T-helper 22 cell (primary cell): ENCODE results near the gene CACNG4.

ENCODE experiments used
- DNase-seq: peaks from one replicate; pipeline ENCODE4 v3.0.0-alpha.2; 2020; ENCODE audit warnings: low read depth

CACNG4 gene

DNA sequence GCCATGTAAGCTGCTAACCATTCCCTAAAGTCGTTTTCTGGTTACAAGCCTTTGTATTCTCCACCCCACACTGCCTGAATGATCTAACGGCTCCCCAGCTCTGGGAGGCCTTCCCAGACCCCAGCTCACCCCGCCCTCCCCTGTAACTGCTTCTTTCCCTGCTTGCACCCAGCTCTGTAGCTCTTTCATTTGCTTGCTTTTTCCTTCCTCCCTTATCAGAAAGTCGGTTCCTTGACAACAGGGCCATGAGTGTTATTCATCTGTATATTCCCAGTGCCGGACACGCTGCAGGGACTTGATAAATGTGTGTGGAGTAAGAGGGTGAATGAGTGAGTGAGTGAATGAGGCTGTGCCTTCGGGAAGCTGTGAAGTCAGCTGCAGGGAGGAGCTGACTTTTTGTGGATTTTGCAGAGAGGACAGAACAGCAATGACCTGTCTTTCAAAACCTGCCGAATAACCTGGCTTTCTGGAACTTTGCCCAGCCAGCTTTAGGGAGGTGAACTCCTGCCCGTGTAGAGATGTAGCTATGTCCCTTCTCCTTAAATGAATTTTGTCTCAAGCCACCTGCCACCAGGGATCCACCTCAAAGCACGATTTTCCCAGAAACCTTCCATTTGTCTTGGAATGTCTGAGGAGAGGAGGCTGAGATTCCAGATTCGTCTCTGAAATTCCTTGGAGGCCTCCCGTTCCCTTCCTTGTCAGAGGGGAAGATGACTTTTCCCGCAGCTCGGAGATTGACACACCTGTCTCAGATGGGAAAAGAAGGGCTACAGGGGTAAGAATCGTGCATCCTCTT, 20.0 kb upstream of the CACNG4 start:
- DNase-seq: no peak

DNA sequence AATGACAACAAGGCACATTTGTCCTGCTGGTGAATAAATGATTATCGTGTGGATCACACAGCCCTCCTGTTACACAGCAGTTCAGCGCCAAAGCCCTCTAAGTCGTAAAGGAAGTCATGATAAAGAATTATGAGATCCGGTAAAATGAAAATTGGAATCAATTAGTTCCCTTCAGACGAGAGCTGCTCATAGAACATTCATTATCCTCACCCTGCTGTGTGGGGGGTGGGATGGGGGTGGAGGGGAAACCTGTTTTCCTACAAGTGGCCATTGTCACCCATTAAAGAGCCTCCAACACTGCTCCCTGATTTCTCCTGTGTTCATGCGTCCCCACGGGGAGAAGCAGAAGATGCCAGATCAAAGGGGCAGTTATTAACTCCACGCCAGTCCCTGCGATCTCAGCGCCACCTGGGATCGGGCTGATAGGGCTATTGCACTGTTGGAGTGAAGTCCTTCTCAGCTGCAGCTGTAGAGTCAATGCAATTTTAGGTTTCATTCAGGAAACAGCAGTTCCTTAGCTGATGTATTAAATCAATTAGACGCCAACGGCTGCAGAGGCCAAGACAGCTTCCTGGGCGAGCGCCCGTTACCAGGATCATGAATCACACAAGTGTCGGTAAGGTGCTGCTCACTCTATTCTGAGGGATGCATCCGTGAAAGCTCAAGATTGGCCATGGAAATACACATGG, 19.2 kb upstream of the CACNG4 start:
- no peak for DNase-seq

DNA sequence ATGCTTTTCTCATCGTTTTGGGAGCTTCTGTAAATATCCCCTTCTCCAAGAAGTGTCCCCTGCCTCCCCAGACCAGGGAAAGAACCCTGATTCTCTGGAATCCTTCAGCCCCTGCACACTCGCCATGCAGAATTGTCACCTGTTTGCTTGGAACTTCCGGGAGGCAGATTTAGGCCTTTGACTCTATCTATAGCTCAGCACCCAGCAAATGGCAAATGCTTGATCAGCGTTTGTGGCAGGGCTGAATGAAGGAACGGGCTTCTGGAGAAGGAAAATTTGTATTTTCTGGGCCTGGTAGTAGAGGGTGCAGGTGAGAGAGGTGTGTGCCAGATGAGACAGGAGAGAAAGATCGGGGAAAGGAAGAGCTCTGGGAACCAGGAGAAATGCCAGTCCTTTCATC, 18.3 kb upstream of the CACNG4 start:
- no peak for DNase-seq

DNA sequence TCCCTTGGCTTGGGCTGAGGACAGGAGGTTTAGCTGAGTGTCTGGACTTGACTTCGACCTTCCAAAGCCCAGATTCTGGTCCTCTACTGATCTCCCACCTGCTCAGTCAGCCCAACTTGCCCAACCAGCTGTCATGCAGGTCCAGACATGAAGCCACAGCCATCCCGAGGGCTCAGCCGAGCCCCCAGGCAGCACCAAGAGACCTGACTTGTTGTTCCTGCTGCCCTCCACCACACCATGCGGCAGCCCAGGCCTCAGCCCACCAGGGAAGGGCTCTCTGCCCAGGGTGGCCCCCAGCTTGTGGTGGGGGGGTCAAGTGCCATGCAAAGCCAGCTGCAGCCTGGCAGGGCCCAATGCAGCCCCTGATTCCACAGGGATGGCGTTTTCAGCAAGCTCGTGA, 17.2 kb upstream of the CACNG4 start:
- DNase-seq: no peak

DNA sequence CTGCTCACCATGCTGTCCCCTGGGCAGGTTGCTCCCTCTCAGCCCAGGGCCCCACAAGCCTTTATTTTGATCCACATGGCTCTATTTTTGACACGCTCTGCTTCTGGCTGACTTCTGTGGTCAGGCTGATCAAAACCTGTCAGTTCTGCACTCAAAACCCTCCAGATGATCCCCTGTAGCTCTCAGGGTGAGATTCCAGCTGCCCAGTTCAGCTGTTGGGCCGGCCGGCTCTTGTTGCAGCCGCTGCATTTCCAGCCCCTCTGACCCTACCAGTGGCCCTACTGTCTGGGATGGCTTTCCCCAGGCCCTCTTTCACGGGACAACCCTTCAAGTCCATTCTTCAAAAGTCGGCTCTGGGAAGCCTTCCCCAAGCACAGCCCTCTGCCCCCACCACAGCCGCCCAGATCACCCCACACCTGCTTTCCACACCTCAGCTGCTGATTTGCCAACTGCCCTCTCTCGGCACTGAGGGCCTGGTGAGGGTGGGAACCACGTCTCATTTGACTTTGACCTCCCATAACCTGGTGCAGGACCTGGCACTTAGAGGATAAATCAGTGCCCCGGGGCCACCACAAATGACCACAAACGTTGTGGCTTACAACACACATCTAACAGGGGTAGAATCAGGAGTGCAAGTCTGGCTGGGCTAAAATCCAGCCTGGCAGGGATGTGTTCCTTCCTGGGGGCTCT, 16.3 kb upstream of the CACNG4 start:
- no peak for DNase-seq

DNA sequence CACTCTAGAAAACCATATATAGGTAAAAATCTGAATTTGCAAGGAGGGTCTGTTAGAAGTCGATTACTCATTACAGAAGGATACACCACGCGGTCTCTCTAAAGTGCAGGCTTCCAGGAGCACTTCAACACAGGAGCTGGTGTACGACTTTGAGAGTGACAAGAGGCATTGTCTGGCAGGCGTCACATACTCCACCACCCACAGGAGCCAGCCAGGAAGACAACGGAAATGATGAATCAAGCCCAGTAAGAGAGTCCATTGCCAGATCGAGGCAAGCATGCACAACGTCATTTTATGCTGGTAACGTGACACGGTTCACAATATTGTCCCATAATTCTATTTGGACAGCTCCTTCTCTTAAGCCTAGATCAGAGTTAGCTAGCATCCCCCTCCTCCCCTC, 15.0 kb upstream of the CACNG4 start:
- no peak for DNase-seq

DNA sequence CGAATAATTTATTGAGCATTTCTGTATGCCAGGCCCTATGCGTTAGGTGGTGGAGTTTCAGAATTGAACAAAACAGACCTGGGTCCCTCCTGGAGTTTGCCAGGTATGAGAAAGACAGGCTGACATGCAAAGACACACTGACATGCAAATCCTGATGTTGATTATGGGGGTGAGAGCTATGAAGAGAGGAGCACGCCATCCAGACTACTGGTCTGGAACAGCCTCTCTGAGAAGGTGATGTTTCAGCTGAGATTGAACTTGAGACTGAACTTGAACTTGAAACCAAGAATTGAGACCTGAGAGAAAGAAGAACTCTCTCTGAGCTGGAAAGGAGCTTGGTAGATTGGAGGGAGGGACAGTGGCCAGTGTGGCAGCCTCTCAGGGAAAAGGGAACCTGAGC, 14.2 kb upstream of the CACNG4 start:
- DNase-seq: no peak

DNA sequence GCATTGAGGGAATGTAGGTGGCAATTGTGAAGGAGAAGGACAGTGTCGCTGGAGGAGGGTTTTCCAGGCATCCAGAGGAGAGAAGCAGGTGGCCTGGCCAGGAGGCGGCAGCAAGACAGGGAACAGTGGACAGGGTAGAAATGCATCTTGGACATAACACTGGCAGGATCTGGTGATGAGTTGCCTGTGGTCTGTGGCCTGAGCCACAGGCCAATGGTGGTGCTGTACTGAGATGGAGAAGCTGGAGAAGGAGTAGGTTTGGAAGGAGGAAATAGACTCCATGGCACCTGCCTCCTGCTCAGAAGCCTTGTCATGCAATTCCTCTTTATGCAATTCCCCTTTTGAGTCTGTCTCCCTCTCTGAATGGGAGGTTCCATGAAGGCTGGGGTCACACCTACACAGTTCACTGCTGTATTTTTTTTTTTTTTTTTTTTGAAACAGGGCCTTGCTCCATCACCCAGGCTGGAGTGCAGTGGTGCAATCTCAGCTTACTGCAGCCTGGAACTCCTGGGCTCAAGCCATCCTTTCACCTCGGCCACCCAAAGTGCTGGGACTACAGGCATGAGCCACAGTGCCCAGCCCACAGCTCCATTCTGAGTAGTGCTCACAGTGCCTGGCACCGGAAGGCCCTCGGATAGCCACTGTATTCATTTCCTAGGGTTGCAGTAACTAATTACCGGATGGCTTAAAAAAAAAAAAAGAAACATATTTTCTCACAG, 13.5 kb upstream of the CACNG4 start:
- DNase-seq: no peak

DNA sequence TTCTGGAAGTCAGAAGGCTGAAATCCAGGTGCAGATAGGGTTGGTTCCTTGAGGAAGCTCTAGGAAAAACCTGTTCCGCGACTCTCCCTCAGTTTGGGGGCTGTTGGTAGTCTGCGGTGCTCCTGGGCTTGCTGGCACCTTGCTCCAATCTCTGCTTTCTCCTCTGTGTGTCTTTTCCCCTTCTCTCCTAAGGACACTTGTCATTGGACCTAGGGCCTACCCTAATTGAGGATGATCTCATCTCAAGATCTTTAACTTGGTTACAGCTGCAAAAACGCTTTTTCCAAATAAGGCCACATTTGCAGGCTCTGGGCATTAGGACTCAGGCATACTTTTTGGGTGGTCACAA, 12.9 kb upstream of the CACNG4 start:
- DNase-seq: no peak

DNA sequence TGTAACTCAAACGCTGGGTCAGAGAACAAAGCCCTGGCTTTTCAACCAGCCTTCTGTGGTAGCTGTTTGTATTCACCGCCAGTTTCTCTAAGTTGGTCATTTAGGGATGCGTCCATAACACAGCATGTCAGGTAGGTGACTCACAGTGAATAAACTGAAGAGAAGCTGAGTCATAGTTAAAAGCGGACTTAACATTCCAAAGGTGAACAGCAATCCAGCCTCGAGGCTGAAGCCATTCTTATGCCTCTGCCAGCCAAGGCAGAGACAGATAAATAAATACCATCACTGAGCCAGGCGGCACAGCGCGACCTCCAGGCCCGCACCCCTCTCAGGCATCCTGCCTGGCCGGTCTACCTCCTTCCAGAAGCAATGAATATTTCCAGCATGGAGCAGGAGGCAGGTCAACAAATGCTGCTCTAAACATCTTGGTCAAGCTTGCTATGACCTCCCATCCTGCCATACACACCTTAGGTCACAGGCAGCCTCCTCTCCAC, 12.4 kb upstream of the CACNG4 start:
- DNase-seq: no peak

DNA sequence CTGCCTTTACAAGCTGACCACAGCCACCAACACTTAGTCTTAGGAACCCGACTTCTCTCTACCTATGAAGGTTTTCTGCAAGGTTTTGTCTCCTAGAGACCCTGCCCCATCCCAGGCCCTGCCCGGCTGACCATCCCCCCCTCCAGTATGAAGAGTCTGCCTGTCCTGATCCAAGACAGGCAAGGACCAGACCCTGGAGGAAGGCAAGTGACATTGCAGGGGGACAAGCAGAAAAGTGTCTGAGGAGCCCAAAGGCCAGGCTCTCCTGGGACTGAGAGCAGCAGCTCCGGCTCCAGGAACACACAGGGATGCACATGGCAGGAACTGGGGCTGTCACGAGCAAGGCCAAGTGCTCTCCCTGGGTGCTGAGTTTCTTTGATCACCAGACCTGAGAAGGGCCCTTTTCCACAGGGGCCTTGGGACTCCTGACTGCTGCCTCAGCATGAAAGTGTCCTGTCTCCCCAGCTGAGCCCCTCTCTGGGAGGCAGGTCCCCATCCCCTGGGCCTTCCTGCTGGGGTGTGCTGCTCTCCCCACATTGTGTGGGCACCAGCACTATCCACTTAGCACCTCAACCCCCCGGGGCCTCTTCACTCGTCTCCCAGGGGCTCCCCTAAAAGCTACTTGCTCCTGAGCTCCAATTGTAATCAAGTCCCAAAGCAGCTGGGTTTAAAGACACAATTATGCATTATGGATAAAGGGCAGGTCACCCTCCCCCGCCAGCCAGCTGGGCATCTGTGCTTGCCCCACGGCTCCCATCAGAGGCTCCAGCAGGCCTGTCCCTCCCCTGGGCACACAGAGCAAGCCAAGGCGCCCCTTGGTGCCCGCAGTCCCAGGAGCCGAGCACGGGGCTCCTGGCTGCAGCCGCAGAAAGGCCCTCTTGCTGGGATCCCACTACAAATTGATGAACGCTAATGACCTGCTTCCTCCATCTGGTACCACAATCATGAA, 11.6 kb upstream of the CACNG4 start:
- no peak for DNase-seq

DNA sequence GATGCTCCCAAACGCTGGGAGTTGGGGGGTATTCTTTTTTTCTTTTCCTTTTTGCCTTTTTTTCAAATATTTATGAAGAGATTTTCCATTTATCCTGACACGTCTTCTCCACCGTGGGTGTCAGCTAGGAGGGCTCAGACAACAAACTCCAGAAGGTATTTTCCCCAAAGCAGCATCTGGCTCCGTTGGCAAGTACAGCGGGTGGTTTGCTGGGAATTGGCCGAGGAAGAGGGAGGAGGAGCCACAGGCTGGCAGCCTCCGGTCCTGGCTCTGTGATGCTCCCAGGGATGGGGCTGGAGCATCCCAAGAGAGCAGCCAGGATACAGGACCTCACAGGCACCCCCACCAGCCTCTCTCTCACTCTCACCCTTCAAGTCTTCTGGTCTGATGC, 10.9 kb upstream of the CACNG4 start:
- no peak for DNase-seq

DNA sequence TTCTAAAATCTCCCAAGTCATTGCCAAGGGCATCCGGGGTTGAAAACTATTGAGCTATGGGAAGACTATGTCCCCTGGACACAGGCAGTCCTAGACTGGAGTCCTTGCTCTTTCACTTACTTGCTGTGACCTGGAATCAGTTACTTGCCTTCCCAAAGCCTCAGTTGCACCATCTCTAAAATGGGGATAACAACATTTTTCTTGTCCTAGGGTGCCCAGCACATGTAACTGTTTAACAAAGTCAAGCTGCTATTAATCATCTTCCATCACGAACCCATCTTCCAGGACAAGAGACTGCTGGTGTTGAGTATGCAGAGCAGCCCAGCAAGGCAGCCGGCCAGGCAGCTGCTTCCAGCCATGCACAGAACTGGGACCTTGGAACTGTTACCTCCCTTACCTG, 9.9 kb upstream of the CACNG4 start:
- no peak for DNase-seq

DNA sequence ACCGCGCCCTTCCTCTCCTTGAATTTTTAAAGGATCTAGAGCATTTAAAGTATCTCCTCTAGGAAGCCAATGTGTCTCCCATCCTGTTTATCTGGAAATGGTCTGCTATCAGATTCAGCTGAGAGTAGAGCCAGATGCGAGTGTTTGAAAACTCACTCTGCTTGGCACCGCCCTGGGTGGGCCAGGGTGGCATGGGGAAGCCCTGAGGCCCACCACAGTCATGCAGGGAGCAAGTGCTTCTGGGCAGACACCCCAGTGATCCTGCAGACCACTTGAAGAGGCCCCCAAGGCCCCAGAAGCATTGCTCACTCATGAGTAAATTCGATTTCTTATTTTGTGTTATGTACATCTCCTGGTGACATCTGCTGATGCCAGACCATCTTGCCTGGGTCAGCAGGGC, 8.7 kb upstream of the CACNG4 start:
- DNase-seq: no peak

DNA sequence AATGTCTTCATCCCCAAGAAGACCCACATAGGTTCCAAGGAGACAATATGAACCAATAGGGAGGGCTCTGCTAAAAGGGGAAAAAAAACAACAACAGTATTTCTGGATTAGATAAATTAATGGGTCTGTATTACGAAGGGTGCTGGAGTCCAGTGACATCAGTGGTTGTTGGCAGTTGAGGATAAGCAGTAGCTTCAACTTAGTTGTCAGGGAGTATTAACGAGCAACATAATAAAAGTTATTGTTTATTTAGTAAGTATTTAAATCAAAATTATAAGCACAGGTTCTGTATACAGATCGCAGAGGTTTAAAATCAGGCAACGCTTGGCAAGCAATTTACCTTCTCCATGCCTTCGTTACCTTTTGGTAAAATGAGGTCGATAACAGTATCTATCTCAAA, 7.6 kb upstream of the CACNG4 start:
- DNase-seq: no peak

DNA sequence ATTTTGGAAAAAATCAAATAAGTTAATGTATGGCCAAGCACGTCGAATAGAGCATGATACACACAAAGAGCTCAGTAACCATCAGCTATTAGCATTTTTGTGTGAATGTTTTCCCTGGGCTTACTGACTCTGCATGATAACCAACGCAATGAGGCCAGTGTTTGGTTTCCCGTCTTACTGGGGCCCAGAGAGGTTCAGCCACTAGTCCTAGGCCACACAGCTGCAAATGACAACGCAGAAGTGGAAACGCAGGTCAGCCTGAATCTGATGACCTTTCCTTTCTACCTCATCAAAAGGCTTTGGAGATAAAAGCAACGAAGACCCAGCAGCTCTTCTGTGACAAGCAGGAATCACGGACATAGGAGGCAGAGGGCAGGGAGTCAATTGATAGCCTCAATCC, 7.2 kb upstream of the CACNG4 start:
- DNase-seq: no peak

DNA sequence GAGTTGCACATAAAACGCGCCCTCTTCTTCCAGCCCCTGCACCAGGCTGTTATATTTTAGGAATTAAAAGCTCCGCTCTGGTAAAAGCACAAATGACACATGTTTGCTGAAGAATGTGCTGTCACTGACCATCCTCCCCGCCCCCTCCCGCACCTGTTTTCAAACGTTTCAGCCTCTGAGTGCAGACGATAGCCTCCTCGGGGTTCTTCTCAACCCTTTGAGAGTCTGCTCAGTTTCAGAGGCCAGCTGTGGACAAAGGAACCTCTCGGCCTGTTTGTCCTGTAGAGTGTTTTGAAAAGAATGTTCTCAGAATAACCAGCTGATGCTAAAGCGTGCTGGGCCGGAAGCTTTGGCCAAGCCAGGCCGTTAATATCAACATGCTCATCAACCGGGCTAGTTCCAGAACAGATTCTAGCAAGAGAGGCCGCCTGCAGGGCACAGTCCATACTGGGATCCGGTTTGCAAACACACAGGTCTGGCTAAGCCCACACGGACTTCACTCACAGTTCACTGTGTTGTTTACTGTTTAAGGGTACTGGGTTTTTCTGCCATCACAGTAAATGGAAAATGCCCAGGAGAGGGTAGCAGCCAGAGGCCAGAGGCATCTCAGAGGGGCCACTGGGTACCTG, 6.4 kb upstream of the CACNG4 start:
- no peak for DNase-seq

DNA sequence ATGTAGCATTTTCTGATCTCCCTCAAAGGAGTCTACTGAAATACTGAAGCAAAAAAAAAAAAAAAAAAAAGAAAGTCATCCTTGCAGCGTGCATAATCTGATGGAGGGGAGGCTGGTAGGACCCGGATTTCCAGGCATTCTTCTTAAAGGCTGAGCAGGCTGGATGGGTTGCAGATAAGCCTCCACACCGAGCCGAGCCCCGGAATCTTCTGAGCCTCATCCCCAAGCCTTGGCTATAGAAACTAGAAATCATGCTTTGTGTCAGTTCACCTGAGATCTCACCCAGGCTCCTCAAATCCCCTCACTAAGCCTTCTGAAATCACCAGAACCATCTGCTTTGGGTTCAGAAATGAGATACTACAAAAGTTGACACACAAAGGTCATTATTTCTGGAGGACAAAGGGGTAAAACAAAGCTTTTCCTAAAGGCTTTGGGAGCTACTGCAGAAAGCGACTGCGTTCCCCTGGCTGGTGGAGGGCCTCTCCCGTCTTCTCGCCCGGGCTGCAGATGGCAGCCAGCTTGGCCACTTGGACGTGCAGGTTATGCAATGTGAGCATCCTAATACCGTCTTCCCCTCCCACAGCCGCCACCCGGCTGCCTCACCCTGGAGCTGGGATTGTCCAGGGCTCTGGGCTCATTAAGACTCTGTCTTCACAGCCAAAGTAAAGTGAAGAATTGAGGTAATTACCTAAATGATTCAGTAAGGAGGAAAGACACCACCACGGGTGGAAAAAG, 4.7 kb upstream of the CACNG4 start:
- DNase-seq: no peak

DNA sequence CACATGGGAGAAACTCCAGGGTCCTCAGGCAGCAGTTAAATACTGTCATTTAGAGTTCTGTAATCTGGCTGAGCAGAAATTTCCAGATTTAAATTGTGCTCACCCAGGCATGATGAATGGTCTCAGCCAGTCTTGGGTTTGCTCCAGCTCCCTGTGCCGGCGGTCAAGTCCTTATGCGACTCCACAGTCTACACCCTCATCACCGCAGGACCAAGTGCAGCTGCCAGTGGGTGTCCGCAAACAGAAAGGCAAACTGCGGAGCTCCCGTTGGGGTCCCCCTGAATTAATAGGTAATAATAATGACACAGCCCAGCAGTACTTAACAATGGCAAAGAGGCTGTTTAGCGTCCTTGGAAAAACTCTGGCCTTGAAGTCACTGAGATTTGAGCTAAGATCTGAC, 3.9 kb upstream of the CACNG4 start:
- no peak for DNase-seq

DNA sequence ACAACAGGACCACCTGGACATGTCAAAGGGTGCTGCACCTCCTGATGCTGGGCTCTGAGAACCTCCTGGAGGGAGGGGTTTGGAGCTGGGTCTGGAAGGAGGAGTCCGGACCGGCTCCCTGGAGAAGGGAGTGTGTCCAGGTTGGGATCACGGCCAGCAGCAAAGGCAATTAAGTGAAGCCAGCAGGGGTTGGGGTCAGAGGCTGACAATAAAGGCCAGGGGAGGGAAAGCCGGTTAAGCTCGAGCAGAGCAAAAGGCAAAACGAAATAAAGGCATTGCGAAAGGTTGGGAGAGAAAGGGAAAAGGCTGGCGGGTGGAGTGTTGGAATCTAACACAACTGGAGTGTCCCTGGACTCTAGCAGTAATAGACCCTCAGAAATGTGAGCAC, 992 bp upstream of the CACNG4 start:
- DNase-seq: no peak
